OCI-LY1 (cell line): Measurements from ENCODE around the gene ENPEP.
"Not testable (repeated sequence)": the region's sequence is repeated elsewhere in the genome, so short reads cannot be mapped to it uniquely, and the experiment has no call there.

ENCODE experiments used
- H2AFZ ChIP-seq: fragments of 200-600 bp; sonication (generic), shearing (Covaris generic); 2 replicates; pipeline ENCODE4 v1.6.0; 2014; ENCODE audit warnings: antibody characterized with exemption, mild to moderate bottlenecking, low read length
- H3F3A ChIP-seq: fragments of 200-600 bp; sonication (generic), shearing (Covaris generic); 2 replicates; pipeline ENCODE4 v1.6.0; 2014; ENCODE audit warnings: mild to moderate bottlenecking, antibody characterized with exemption, low read length, moderate library complexity; ENCODE audit not compliant: insufficient read depth
- H3K27ac ChIP-seq: fragments of 200-600 bp; sonication (generic); 2 replicates; pipeline ENCODE4 v1.5.1; 2014; ENCODE audit warnings: low read length, mixed run types, mild to moderate bottlenecking, low read depth; ENCODE audit not compliant: poor library complexity, severe bottlenecking
- H3K27me3 ChIP-seq: fragments of 200-600 bp; sonication (generic); 2 replicates; pipeline ENCODE4 v1.6.0; 2014; ENCODE audit warnings: antibody characterized with exemption, mild to moderate bottlenecking, low read length, moderate library complexity; ENCODE audit not compliant: insufficient read depth
- H3K36me3 ChIP-seq: fragments of 200-600 bp; sonication (generic); 2 replicates; pipeline ENCODE4 v1.6.1; 2014; ENCODE audit warnings: mild to moderate bottlenecking, antibody characterized with exemption, low read length, moderate library complexity, mixed read lengths; ENCODE audit not compliant: insufficient read depth
- H3K4me1 ChIP-seq: fragments of 200-600 bp; sonication (generic); 2 replicates; pipeline ENCODE4 v1.5.1; 2014; ENCODE audit warnings: mild to moderate bottlenecking, low read length, moderate library complexity; ENCODE audit not compliant: insufficient read depth, severe bottlenecking
- H3K4me2 ChIP-seq: fragments of 200-600 bp; sonication (generic), shearing (Covaris generic); 2 replicates; pipeline ENCODE4 v1.6.1; 2014; ENCODE audit warnings: low read length
- H3K4me3 ChIP-seq: fragments of 200-600 bp; sonication (generic); 2 replicates; pipeline ENCODE4 v1.5.1; 2014; ENCODE audit warnings: low read length, low read depth, mild to moderate bottlenecking, mixed read lengths; ENCODE audit not compliant: poor library complexity, severe bottlenecking
- H3K79me2 ChIP-seq: fragments of 200-600 bp; shearing (Covaris generic); 2 replicates; pipeline ENCODE4 v1.6.1; 2016; ENCODE audit warnings: mixed run types, low read length, mixed read lengths; ENCODE audit not compliant: insufficient read depth
- H3K9ac ChIP-seq: fragments of 200-600 bp; sonication (generic), shearing (Covaris generic); 2 replicates; pipeline ENCODE4 v1.6.1; 2014; ENCODE audit warnings: mild to moderate bottlenecking, low read length, mixed read lengths
- H3K9me2 ChIP-seq: fragments of 200-600 bp; sonication (generic), shearing (Covaris generic); 2 replicates; pipeline ENCODE4 v1.6.1; 2014; ENCODE audit warnings: low read depth, mild to moderate bottlenecking, low read length, mixed read lengths
- H3K9me3 ChIP-seq: fragments of 200-600 bp; shearing (Covaris generic); 2 replicates; pipeline ENCODE4 v1.6.1; 2014; ENCODE audit warnings: low read length, mixed read lengths
- H4K20me1 ChIP-seq: fragments of 200-600 bp; sonication (generic), shearing (Covaris generic); 2 replicates; pipeline ENCODE4 v1.6.0; 2016; ENCODE audit warnings: mild to moderate bottlenecking, low read length; ENCODE audit not compliant: insufficient read depth
- CTCF ChIP-seq: fragments of 200-600 bp; sonication (generic), shearing (Covaris generic); IDR thresholded peaks from 2 replicates; pipeline ENCODE4 v1.5.1; 2017; ENCODE audit warnings: mild to moderate bottlenecking, antibody characterized with exemption, low read length, moderate library complexity, mixed read lengths
- EZH2 ChIP-seq: fragments of 200-600 bp; sonication (generic), shearing (Covaris generic); IDR thresholded peaks from 2 replicates; pipeline ENCODE4 v1.8.0; 2017; ENCODE audit warnings: borderline replicate concordance, mixed run types, mild to moderate bottlenecking, antibody characterized with exemption, low read length, moderate library complexity, mixed read lengths

ENPEP gene

GRCh38 chr4:110485452-110485851 lies 9.5 kb downstream of the ENPEP start:
- peaks cover 8% of the 10 kb centered on the region for H3K4me1 ChIP-seq
- H3K4me3 ChIP-seq: no peak overlapping the region
- H3K4me2 ChIP-seq: no peak overlapping the region
- no peaks in the 10 kb centered on the region for H3K27me3 ChIP-seq
- H3K9me2 ChIP-seq: no peaks in the 10 kb centered on the region
- H3K27ac ChIP-seq: no peak overlapping the region
- TF ChIP-seq CTCF (no peak), EZH2 (no peak)
- H2AFZ ChIP-seq: no peak overlapping the region
- no peak overlapping the region for H3K9ac ChIP-seq
- H3F3A ChIP-seq: no peaks in the 10 kb centered on the region
- no peaks in the 10 kb centered on the region for H4K20me1 ChIP-seq
- H3K79me2 ChIP-seq: no peaks in the 10 kb centered on the region
- no peaks in the 10 kb centered on the region for H3K36me3 ChIP-seq
- H3K9me3 ChIP-seq: no peaks in the 10 kb centered on the region

- Histone ChIP-seq H3K9me3 (no peaks in the 10 kb centered on the region), H3K27ac (no peak overlapping the region), H3K27me3 (no peaks in the 10 kb centered on the region), H3K4me1 (peaks cover 8% of the 10 kb centered on the region), H2AFZ (no peak overlapping the region), H4K20me1 (no peaks in the 10 kb centered on the region), H3F3A (no peaks in the 10 kb centered on the region), H3K4me2 (no peak overlapping the region), H3K9ac (no peak overlapping the region), H3K9me2 (no peaks in the 10 kb centered on the region), H3K36me3 (no peaks in the 10 kb centered on the region), H3K79me2 (no peaks in the 10 kb centered on the region), H3K4me3 (no peak overlapping the region)
- TF ChIP-seq CTCF: no peak
- TF ChIP-seq EZH2: no peak
Measured at GRCh38 chr4:110486256-110486655, 10.3 kb downstream of the ENPEP start.

GRCh38 chr4:110486850-110487249 lies 10.9 kb downstream of the ENPEP start:
- H3K36me3 ChIP-seq, H3K79me2 ChIP-seq, H3K4me2 ChIP-seq, H3K4me3 ChIP-seq, H3K9ac ChIP-seq, H3F3A ChIP-seq, H3K27ac ChIP-seq, H3K9me2 ChIP-seq, H3K9me3 ChIP-seq, H3K4me1 ChIP-seq, H3K27me3 ChIP-seq, H4K20me1 ChIP-seq, H2AFZ ChIP-seq: not testable (repeated sequence)

GRCh38 chr4:110487873-110488272 lies 11.9 kb downstream of the ENPEP start:
- H3K27ac ChIP-seq: no peak overlapping the region
- no peak overlapping the region for H3K4me3 ChIP-seq
- H3K9ac ChIP-seq: no peak overlapping the region
- H3K79me2 ChIP-seq: no peaks in the 10 kb centered on the region
- H3K9me2 ChIP-seq: no peaks in the 10 kb centered on the region
- H3K4me2 ChIP-seq: no peak overlapping the region
- no peaks in the 10 kb centered on the region for H4K20me1 ChIP-seq
- TF ChIP-seq EZH2 (no peak), CTCF (no peak)
- no peaks in the 10 kb centered on the region for H3K36me3 ChIP-seq
- no peaks in the 10 kb centered on the region for H3K9me3 ChIP-seq
- no peak overlapping the region for H2AFZ ChIP-seq
- H3K27me3 ChIP-seq: no peaks in the 10 kb centered on the region
- H3F3A ChIP-seq: no peaks in the 10 kb centered on the region
- H3K4me1 ChIP-seq: peaks cover 8% of the 10 kb centered on the region
